ENCODE data around the gene GOLGA6L10. TPM values are rescaled to one million over a fixed set of nuclear protein-coding genes. Genes with fewer than 3 reads are reported as not detected.

Gene GOLGA6L10, protein sequence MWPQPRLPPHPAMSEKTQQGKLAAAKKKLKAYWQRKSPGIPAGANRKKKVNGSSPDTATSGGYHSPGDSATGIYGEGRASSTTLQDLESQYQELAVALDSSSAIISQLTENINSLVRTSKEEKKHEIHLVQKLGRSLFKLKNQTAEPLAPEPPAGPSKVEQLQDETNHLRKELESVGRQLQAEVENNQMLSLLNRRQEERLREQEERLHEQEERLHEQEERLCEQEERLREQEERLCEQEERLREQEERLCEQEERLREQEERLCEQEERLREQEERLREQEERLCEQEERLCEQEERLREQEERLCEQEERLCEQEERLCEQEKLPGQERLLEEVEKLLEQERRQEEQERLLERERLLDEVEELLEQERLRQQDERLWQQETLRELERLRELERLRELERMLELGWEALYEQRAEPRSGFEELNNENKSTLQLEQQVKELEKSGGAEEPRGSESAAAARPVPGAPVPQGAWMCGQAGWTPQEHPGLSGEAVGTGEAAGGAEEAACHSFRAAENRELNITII
- total RNA-seq: 0.40 and 1.2 TPM in 2 replicates

DNA sequence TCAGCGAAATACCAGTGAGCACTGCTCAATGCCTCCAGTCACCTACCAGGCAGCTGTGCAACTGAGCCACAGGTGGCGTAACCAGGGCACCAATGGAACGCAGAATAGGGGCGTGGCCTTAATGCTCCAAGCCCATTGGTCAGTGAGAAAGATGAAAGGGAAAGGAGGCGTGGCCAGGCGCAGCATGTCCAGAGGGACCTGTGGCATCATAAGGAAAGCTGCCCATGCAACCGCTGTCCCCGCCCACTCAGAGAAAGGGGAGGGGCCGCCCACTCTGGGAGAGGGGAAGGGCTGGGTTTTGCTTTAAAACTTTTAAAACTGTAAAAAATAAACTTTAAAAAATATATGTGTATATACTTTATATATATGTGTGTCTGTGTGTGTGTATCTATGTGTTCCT is at the start of gene GOLGA6L10:
Gene GOLGA6L10, minus strand, starts transcription at position 101 of the 400 bp plus-strand sequence. Its CDS starts 100 bp downstream, at position 1.

Other genes with a start within 250 kb of the GOLGA6L10 start
- 35.1 and 36.8 TPM in 2 replicates for gene EFL1, start 86.7 kb downstream of the GOLGA6L10 start, total RNA-seq
- 0.22 and 0.40 TPM in 2 replicates for gene SAXO2, start 86.7 kb downstream of the GOLGA6L10 start, total RNA-seq
- 2.8 and 2.9 TPM in 2 replicates for gene GOLGA6L9, start 80.3 kb upstream of the GOLGA6L10 start, total RNA-seq
- 1,440 and 1,726 TPM in 2 replicates for gene RPS17, start 191.0 kb upstream of the GOLGA6L10 start, total RNA-seq